Prostate gland (tissue), 2 donors: ENCODE measurements around the gene CRISP3. TPM values are rescaled to one million over a fixed set of nuclear protein-coding genes. Genes with fewer than 3 reads are reported as not detected.

ENCODE experiments used
- DNase-seq: peaks from one replicate; pipeline ENCODE4 v3.0.0-alpha.2; 2019; ENCODE audit warnings: low spot score
- H3K27ac ChIP-seq, 2 donors: fragments of 200-600 bp; sonication (generic); 2 replicates each; pipeline ENCODE4 v1.5.1; 2017 to 2019
- H3K27me3 ChIP-seq: fragments of 200-600 bp; sonication (generic); replicated peaks from 2 replicates; pipeline ENCODE4 v1.5.1; 2019; ENCODE audit not compliant: insufficient read depth
- H3K36me3 ChIP-seq, 2 donors: fragments of 200-600 bp; sonication (generic); 1 replicate in 1 of 2; 2 replicates in 1 of 2; pipeline versions ENCODE4 v1.5.1 to v1.8.1; 2017 to 2019
- H3K4me1 ChIP-seq: fragments of 200-600 bp; sonication (generic); replicated peaks from 2 replicates; pipeline ENCODE4 v1.5.1; 2019
- H3K4me3 ChIP-seq, 2 donors: fragments of 200-600 bp; sonication (generic); 2 replicates each; pipeline ENCODE4 v1.5.1; 2017 to 2019
- H3K9me3 ChIP-seq: fragments of 200-600 bp; sonication (generic); 2 replicates; pipeline ENCODE4 v1.5.1; 2017
- POLR2A ChIP-seq: fragments of 450-650 bp; IDR thresholded peaks from one replicate; pipeline ENCODE4 v1.6.1; 2016; ENCODE audit warnings: antibody characterized with exemption, mild to moderate bottlenecking
- POLR2AphosphoS5 ChIP-seq: sonication (generic); formaldehyde crosslinking; IDR thresholded peaks from one replicate; pipeline ENCODE4 v1.6.1; 2017; ENCODE audit warnings: antibody characterized with exemption
- WGBS: methylation state at CpG from one replicate; pipeline ENCODE4 v1.1.5; 2018; 5-methylcytosine and 5-hydroxymethylcytosine counted together
- intact Hi-C: fragments of 100-400 bp; cut with DNase I; formaldehyde crosslinking; loops from one replicate; pipeline ENCODE4 v1.14.2; 2022
- total RNA-seq, 2 donors: library from RNA; depleted of rRNA; stranded (reverse); fragments of >200 nt; gene quantifications; one replicate each; pipeline ENCODE4 v1.1.0, GENCODE V29; 2016
- TF ChIP-seq, protein P1 (sequence below), 4 experiments: fragments of 200-600 bp in 2 of 4; fragments of 450-650 bp in 2 of 4; sonication (generic) in 2 of 4; IDR thresholded peaks; 1 replicate in 3 of 4; 2 replicates in 1 of 4; pipeline ENCODE4 v1.5.1; 2016 to 2019; ENCODE audit warnings: antibody characterized with exemption in 4 of 4, mild to moderate bottlenecking in 2 of 4, moderate library complexity in 2 of 4

CRISP3 gene, protein sequence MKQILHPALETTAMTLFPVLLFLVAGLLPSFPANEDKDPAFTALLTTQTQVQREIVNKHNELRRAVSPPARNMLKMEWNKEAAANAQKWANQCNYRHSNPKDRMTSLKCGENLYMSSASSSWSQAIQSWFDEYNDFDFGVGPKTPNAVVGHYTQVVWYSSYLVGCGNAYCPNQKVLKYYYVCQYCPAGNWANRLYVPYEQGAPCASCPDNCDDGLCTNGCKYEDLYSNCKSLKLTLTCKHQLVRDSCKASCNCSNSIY
- total RNA-seq, result under 1 TPM; 0.28 to 0.55 TPM

DNA sequence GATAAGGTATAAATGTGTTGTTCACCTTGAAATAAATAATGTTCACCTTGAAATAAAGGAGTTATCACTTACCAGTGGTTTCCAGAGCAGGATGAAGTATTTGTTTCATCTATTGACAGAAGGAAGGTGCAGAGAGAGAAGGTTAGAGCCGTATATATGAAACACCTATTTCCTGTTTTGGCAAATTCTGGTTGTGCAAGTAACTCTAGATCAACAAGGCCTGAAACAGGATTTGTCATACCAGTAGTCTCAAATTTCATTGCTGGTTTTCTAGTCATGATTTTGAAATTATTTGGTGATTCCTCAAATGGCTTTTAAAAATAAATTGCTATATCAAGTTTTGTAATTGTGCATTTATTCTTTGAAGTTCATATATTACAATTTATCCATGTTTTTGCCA is at the start of gene CRISP3:
Gene CRISP3 (minus strand): TSS at position 130 of the 400 bp plus-strand sequence. CDS start 21 bp downstream, at position 109.
- intact Hi-C loops, result no loop called here
- no peaks in the 10 kb centered on the region for H3K36me3 ChIP-seq
- WGBS, result 28% methylated on average over 1 of the region's 1 CpG

DNA sequence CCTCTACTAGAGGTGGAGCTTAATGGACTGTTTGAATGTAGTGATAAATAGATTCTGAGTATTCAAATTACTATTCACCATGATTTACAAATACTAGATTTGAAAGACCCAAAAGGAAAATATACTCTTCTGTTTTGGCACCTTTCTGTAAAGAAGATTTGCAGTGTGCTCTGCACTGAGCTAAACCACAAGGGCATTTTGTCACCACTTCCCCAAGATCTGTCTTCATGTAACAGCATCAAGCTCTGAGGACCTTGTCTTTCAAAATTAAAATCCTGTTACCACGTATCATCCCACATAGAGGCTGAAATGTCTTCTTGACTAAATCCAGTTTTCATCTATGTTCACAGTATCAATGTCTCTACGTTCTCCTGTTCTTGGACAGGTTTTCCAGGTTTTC is 46.2 kb upstream of the CRISP3 start:
- no peaks in the 10 kb centered on the region for H3K4me1 ChIP-seq
- TF ChIP-seq, protein P1, sequence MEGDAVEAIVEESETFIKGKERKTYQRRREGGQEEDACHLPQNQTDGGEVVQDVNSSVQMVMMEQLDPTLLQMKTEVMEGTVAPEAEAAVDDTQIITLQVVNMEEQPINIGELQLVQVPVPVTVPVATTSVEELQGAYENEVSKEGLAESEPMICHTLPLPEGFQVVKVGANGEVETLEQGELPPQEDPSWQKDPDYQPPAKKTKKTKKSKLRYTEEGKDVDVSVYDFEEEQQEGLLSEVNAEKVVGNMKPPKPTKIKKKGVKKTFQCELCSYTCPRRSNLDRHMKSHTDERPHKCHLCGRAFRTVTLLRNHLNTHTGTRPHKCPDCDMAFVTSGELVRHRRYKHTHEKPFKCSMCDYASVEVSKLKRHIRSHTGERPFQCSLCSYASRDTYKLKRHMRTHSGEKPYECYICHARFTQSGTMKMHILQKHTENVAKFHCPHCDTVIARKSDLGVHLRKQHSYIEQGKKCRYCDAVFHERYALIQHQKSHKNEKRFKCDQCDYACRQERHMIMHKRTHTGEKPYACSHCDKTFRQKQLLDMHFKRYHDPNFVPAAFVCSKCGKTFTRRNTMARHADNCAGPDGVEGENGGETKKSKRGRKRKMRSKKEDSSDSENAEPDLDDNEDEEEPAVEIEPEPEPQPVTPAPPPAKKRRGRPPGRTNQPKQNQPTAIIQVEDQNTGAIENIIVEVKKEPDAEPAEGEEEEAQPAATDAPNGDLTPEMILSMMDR (IDR thresholded peaks at IDR 0.05), result no peak
- TF ChIP-seq POLR2AphosphoS5, result no peak
- no peak for TF ChIP-seq POLR2A
- no peak for DNase-seq
- no peaks in the 10 kb centered on the region for H3K27me3 ChIP-seq
- no peak overlapping the region for H3K27ac ChIP-seq
- no peaks in the 10 kb centered on the region for H3K36me3 ChIP-seq
- no peak overlapping the region for H3K4me3 ChIP-seq
- intact Hi-C loops, result no loop called here
- WGBS, result 72% methylated on average over 2 of the region's 2 CpGs
- no peaks in the 10 kb centered on the region for H3K9me3 ChIP-seq

More for the DNA sequence above, at the start of gene CRISP3:
- Histone ChIP-seq H3K4me3 (no peak within 1 kb of the TSS), H3K9me3 (no peaks in the 10 kb centered on the region), H3K27ac (no peak within 1 kb of the TSS), H3K27me3 (no peaks in the 10 kb centered on the region), H3K4me1 (no peaks in the 10 kb centered on the region)
- DNase-seq, result no peak
- TF ChIP-seq POLR2A (no peak), POLR2AphosphoS5 (no peak)
- TF ChIP-seq, protein P1 (IDR thresholded peaks at IDR 0.05), result no peak

DNA sequence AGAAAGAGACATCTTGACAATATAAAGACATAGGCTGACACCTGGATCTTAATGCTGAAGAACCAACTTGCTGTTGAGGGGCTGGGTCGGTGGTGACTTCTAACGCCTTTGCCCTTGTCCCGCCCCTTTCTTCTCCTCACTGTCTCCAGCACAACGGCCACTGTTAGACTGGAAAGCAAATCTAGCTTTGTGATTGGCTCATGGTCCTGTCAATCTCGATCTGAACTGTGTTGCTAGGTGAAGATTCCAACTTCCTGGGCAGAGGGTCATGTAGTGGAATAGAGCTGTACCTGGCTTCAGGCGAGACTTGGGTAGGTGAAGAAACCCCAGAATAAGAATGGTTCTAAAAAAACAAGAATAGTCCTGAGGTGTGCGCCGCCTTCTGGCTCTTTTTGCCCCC is 43.0 kb upstream of the CRISP3 start, which contains the start of gene PGK2:
Gene PGK2 (minus strand): TSS at position 110 of the 400 bp plus-strand sequence. CDS start 98 bp downstream, at position 12.
- no peak for DNase-seq
- H3K36me3 ChIP-seq, result no peaks in the 10 kb centered on the region
- no peak for TF ChIP-seq POLR2AphosphoS5
- TF ChIP-seq, protein P1 (IDR thresholded peaks at IDR 0.05), result no peak
- no peak for TF ChIP-seq POLR2A

DNA sequence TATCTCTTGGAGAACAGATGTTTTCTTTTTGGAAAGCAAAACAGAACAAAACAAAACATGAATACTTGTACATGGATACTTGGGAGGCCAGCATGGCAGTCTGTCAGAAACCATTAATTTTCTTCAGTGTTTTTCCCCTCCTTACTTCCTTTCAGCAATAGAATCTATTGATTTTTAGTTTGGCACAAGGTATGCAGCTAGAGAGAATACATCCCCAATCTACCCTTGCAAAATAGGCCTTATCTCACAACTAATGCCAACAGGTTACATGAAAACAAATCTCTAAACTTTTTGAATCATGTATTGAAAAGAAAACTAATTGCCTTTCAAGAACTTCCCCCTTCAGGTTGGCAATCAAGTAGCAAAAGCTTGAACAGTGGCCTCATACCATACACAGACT is 40.1 kb upstream of the CRISP3 start:
- Histone ChIP-seq H3K4me3 (no peak overlapping the region), H3K27me3 (no peaks in the 10 kb centered on the region), H3K27ac (no peak overlapping the region), H3K36me3 (no peaks in the 10 kb centered on the region), H3K4me1 (no peaks in the 10 kb centered on the region), H3K9me3 (no peaks in the 10 kb centered on the region)
- intact Hi-C loops, result no loop called here
- DNase-seq, result no peak
- TF ChIP-seq, protein P1 (IDR thresholded peaks at IDR 0.05), result no peak
- TF ChIP-seq POLR2A, result no peak
- TF ChIP-seq POLR2AphosphoS5, result no peak

More for the DNA sequence above, 43.0 kb upstream of the CRISP3 start, which contains the start of gene PGK2:
- intact Hi-C loops, result no loop called here
- no peaks in the 10 kb centered on the region for H3K4me1 ChIP-seq
- no peaks in the 10 kb centered on the region for H3K27me3 ChIP-seq
- 92% methylated on average over 8 of the region's 8 CpGs for WGBS
- no peak within 1 kb of the TSS for H3K27ac ChIP-seq
- no peak within 1 kb of the TSS for H3K4me3 ChIP-seq
- no peaks in the 10 kb centered on the region for H3K9me3 ChIP-seq

DNA sequence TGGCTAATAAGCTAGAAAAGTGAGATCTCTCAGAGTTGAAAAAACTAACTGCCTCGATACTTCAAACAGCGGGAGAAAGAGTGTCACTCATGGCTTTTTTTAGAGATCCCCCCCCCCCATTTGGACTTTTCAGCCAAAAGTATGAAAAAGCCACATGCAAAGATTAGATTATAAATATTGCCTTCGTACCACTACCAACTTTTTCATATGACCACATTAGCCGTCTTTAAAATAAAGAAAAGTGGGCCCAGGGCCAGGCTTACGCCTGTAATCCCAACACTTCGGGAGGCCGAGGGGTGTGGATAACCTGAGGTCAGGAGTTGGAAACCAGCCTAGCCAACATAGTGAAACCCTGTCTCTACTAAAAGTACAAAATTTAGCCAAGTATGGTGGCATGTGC is 38.5 kb upstream of the CRISP3 start:
- Histone ChIP-seq H3K36me3 (no peaks in the 10 kb centered on the region), H3K4me3 (no peak overlapping the region), H3K27ac (no peak overlapping the region), H3K27me3 (no peaks in the 10 kb centered on the region), H3K4me1 (no peaks in the 10 kb centered on the region), H3K9me3 (no peaks in the 10 kb centered on the region)
- TF ChIP-seq POLR2AphosphoS5 (no peak), POLR2A (no peak)
- TF ChIP-seq, protein P1 (IDR thresholded peaks at IDR 0.05), result no peak
- 96% methylated on average over 7 of the region's 7 CpGs for WGBS
- DNase-seq, result no peak
- intact Hi-C loops, result no loop called here
